Endothelial cell of umbilical vein (primary cell): Measurements from ENCODE around the gene UBA6. TPM values are rescaled to one million over a fixed set of nuclear protein-coding genes. Genes with fewer than 3 reads are reported as not detected.

ENCODE experiments used
- BruUV-seq: library from RNA; stranded (reverse); fragments of 400-500 nt; replicated peaks from 2 replicates; lab custom pipeline; 2021; lab: Mats Ljungman, UMichigan
- CTCF ChIA-PET: fragments of 300-600, 350-600 bp; sonication (Branson Sonifier 250); formaldehyde crosslinking; loops from one replicate; lab custom pipeline; 2021; ENCODE audit warnings: antibody characterized with exemption, inconsistent platforms; lab: Charles Lee
- POLR2A ChIA-PET: fragments of 300-600, 350-600 bp; sonication (Branson Sonifier 250); formaldehyde crosslinking; loops from one replicate; lab custom pipeline; 2021; ENCODE audit warnings: antibody characterized with exemption, inconsistent platforms; lab: Charles Lee
- DNase-seq: peaks from one replicate; pipeline ENCODE4 v3.0.0-alpha.2; 2011; ENCODE audit warnings: low read depth, low spot score
- FAIRE-seq: peaks from 2 replicates; lab custom pipeline; 2011; peaks lifted over from hg19 to GRCh38; lab: Jason Lieb, UNC
- H2AFZ ChIP-seq: 2 replicates; pipeline ENCODE4 v1.6.0; 2012; ENCODE audit warnings: low read depth, low read length, control low read depth, inconsistent platforms
- H3K27ac ChIP-seq: 2 replicates; pipeline ENCODE4 v1.5.1; 2011; ENCODE audit warnings: low read depth, mild to moderate bottlenecking, control low read depth, low read length, moderate library complexity; ENCODE audit not compliant: insufficient read depth
- H3K27me3 ChIP-seq, 2 experiments: 2 replicates each; pipeline versions ENCODE4 v1.6.0 to v1.6.1; 2011; ENCODE audit warnings: low read length in 2 of 2, mixed read lengths in 1 of 2; ENCODE audit not compliant: control insufficient read depth in 2 of 2, insufficient read depth in 2 of 2
- H3K36me3 ChIP-seq, 2 experiments: 2 replicates in 1 of 2; 3 replicates in 1 of 2; pipeline ENCODE4 v1.5.1; 2011; ENCODE audit warnings: low read length in 2 of 2, mild to moderate bottlenecking in 1 of 2, moderate library complexity in 1 of 2; ENCODE audit not compliant: control insufficient read depth in 2 of 2, insufficient read depth in 2 of 2; ENCODE audit errors: extremely low read depth in 1 of 2
- H3K4me1 ChIP-seq: 3 replicates; pipeline ENCODE4 v1.5.1; 2011; ENCODE audit warnings: mild to moderate bottlenecking, low read length; ENCODE audit not compliant: control insufficient read depth, insufficient read depth; ENCODE audit errors: extremely low read depth
- H3K4me2 ChIP-seq: 2 replicates; pipeline ENCODE4 v1.6.1; 2011; ENCODE audit warnings: low read length, control low read depth, mixed read lengths; ENCODE audit not compliant: insufficient read depth
- H3K4me3 ChIP-seq, 3 experiments: fragments of 200-600 bp in 1 of 3; sonication (generic), shearing (Covaris generic) in 1 of 3; replicated peaks in 1 of 3; 2 replicates each; pipeline ENCODE4 v1.5.1; 2011 to 2016; ENCODE audit warnings: control low read depth in 3 of 3, low read length in 3 of 3, mild to moderate bottlenecking in 2 of 3, inconsistent platforms in 1 of 3, low read depth in 1 of 3, moderate library complexity in 1 of 3; ENCODE audit not compliant: insufficient read depth in 1 of 3
- H3K79me2 ChIP-seq: 2 replicates; pipeline ENCODE4 v1.6.0; 2012; ENCODE audit warnings: low read length, inconsistent platforms; ENCODE audit not compliant: control insufficient read depth, insufficient read depth
- H3K9ac ChIP-seq: replicated peaks from 2 replicates; pipeline ENCODE3; 2011; ENCODE audit warnings: low read length, control low read depth; ENCODE audit not compliant: insufficient read depth; ENCODE audit errors: extremely low read depth
- H3K9me1 ChIP-seq: replicated peaks from 3 replicates; pipeline ENCODE4 v1.6.0; 2011; ENCODE audit warnings: mild to moderate bottlenecking, low read length; ENCODE audit not compliant: control insufficient read depth, insufficient read depth; ENCODE audit errors: extremely low read depth
- H3K9me3 ChIP-seq: replicated peaks from 2 replicates; pipeline ENCODE4 v1.5.1; 2012; ENCODE audit warnings: low read length, inconsistent platforms; ENCODE audit not compliant: control insufficient read depth, insufficient read depth
- H4K20me1 ChIP-seq: replicated peaks from 2 replicates; pipeline ENCODE3; 2011; ENCODE audit warnings: mild to moderate bottlenecking, low read length; ENCODE audit not compliant: control insufficient read depth, insufficient read depth; ENCODE audit errors: extremely low read depth
- EZH2 ChIP-seq: IDR thresholded peaks from 2 replicates; pipeline ENCODE4 v1.6.1; 2012; ENCODE audit warnings: borderline replicate concordance, low read depth, mild to moderate bottlenecking, moderate library complexity, low read length, inconsistent platforms; ENCODE audit not compliant: severe bottlenecking
- FOS ChIP-seq: IDR thresholded peaks from 2 replicates; pipeline ENCODE4 v1.6.1; 2011; ENCODE audit warnings: mild to moderate bottlenecking, low read length, moderate library complexity, borderline replicate concordance; ENCODE audit not compliant: insufficient read depth
- GATA2 ChIP-seq: IDR thresholded peaks from 2 replicates; pipeline ENCODE4 v1.7.0; 2011; ENCODE audit warnings: low read depth, mild to moderate bottlenecking, moderate library complexity, mixed read lengths, low read length; ENCODE audit not compliant: insufficient read length, insufficient read depth
- JUN ChIP-seq: IDR thresholded peaks from 2 replicates; pipeline ENCODE4 v1.6.1; 2011; ENCODE audit warnings: borderline replicate concordance, low read depth; ENCODE audit not compliant: insufficient read length, insufficient read depth
- MYC ChIP-seq: IDR thresholded peaks from one replicate; pipeline ENCODE4 v1.6.1; 2011; ENCODE audit warnings: mild to moderate bottlenecking, low read depth, low read length
- POLR2A ChIP-seq: IDR thresholded peaks from 2 replicates; pipeline ENCODE4 v1.6.1; 2012; ENCODE audit warnings: low read depth, mild to moderate bottlenecking, control low read depth, low read length
- POLR2AphosphoS5 ChIP-seq: IDR thresholded peaks from 2 replicates; pipeline ENCODE4 v1.6.1; 2012; ENCODE audit warnings: low read depth, mild to moderate bottlenecking, control low read depth, low read length, moderate library complexity; ENCODE audit not compliant: insufficient read depth
- dilution Hi-C: fragments of 300-500 bp; cut with MboI; formaldehyde crosslinking; loops from one replicate; pipeline ENCODE4 v1.15.0; 2019; ENCODE audit warnings: low sequenced_read_pairs; ENCODE audit not compliant: extremely low pct_ligation_motif_present
- intact Hi-C: fragments of 100-400 bp; cut with micrococcal nuclease; formaldehyde crosslinking; loops from one replicate; pipeline ENCODE4 v1.10.0; 2022
- polyA plus RNA-seq, 4 experiments: library from polyadenylated mRNA; depleted of rRNA in 3 of 4; stranded (reverse) in 3 of 4; unstranded in 1 of 4; fragments of >200 nt; gene quantifications; 2 replicates each; pipeline versions ENCODE4 v1.2.1 to v1.2.3, GENCODE V29; 2011 to 2012; ENCODE audit warnings: missing spikeins in 1 of 4
- total RNA-seq: library from RNA; stranded (reverse); gene quantifications from 2 replicates; pipeline ENCODE4 v1.2.3, GENCODE V29; 2021
- TF ChIP-seq, protein P1 (sequence below): IDR thresholded peaks from 2 replicates; pipeline ENCODE4 v1.6.1; 2011; ENCODE audit not compliant: insufficient read depth, insufficient read length
- TF ChIP-seq, protein P2 (sequence below), 2 donors: IDR thresholded peaks; 1 replicate in 1 of 2; 2 replicates in 1 of 2; pipeline ENCODE4 v1.5.1; 2011; ENCODE audit warnings: low read length in 2 of 2, mild to moderate bottlenecking in 2 of 2, moderate library complexity in 2 of 2, control low read depth in 1 of 2, inconsistent platforms in 1 of 2, low read depth in 1 of 2; ENCODE audit not compliant: insufficient read depth in 1 of 2; ENCODE audit errors: extremely low read depth in 1 of 2

The UBA6 gene
- total and polyA plus RNA-seq, 2 donors (not counting 3 experiments of a cell fraction or from before 2014, with no cell fraction given), result 30.9 to 96.4 TPM

DNA sequence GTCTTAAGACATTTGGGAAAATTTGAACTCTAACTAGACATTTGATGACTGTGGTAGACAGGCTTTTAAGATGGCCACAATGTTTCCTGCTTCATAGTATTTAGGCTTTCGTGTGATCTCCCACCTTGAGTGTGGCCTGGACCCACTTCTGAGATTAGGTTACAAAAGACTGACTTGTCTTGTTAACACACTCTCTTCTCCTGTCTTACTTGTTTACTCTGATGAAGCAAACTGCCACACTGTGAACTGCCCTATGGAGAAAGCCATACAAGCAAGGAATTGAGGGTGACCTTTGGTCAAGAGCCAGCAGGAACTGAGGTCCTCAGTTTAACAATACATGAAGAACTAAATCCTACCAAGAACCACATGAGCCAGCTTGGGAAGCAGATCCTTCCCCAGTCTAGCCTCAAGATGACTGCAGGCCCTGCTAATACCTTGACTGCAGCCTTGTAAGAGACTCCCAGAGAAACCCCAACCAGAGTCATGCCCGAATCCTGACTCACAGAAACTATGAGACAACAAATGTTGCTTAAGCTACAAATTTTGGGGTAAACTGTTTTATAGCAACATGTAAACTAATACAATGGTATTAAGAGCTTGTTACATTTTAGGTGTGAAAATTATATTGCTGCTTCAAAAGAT lies 20.3 kb downstream of the UBA6 start:
- DNase-seq (no peak), FAIRE-seq (no peak)
- no peaks in the 10 kb centered on the region for H3K9me1 ChIP-seq
- peaks cover 7% of the 10 kb centered on the region for H3K79me2 ChIP-seq
- no peaks in the 10 kb centered on the region for H3K9me3 ChIP-seq
- H4K20me1 ChIP-seq, result peaks cover 3% of the 10 kb centered on the region
- BruUV-seq, result no TSS peak
- H2AFZ ChIP-seq, result no peak overlapping the region
- peaks cover 5 to 16% of the 10 kb centered on the region in 2 experiments for H3K36me3 ChIP-seq
- dilution Hi-C loops (no loop called here), intact Hi-C loops (no loop called here)
- TF ChIP-seq, protein P1, sequence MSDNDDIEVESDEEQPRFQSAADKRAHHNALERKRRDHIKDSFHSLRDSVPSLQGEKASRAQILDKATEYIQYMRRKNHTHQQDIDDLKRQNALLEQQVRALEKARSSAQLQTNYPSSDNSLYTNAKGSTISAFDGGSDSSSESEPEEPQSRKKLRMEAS, result no peak
- TF ChIP-seq MYC, result no peak
- TF ChIP-seq EZH2, result no peak
- no peak for TF ChIP-seq POLR2A
- TF ChIP-seq GATA2, result no peak
- no peak for TF ChIP-seq JUN
- TF ChIP-seq POLR2AphosphoS5, result no peak
- TF ChIP-seq, protein P2, sequence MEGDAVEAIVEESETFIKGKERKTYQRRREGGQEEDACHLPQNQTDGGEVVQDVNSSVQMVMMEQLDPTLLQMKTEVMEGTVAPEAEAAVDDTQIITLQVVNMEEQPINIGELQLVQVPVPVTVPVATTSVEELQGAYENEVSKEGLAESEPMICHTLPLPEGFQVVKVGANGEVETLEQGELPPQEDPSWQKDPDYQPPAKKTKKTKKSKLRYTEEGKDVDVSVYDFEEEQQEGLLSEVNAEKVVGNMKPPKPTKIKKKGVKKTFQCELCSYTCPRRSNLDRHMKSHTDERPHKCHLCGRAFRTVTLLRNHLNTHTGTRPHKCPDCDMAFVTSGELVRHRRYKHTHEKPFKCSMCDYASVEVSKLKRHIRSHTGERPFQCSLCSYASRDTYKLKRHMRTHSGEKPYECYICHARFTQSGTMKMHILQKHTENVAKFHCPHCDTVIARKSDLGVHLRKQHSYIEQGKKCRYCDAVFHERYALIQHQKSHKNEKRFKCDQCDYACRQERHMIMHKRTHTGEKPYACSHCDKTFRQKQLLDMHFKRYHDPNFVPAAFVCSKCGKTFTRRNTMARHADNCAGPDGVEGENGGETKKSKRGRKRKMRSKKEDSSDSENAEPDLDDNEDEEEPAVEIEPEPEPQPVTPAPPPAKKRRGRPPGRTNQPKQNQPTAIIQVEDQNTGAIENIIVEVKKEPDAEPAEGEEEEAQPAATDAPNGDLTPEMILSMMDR (IDR thresholded peaks at IDR 0.05; ENCODE audit: extremely low read depth in 1 of 2, insufficient read depth in 1 of 2, low read depth in 1 of 2, low read length in 2 of 2), result no peak
- no peak for TF ChIP-seq FOS
- POLR2A ChIA-PET, result no interaction called here
- CTCF ChIA-PET, result interaction anchor here (0.9 to 1.5 kb wide), 5 partner anchors 14 to 66 kb away, joined by 3 to 5 read pairs (median 4); partner anchors contain the start of gene UBA6
- no peaks in the 10 kb centered on the region for H3K27me3 ChIP-seq
- H3K4me2 ChIP-seq, result no peak overlapping the region
- no peak overlapping the region for H3K4me3 ChIP-seq
- H3K9ac ChIP-seq, result no peak overlapping the region
- no peak overlapping the region for H3K27ac ChIP-seq
- no peaks in the 10 kb centered on the region for H3K4me1 ChIP-seq
